ENCODE results near the gene OR4S1. TPM values are rescaled to one million over a fixed set of nuclear protein-coding genes. Genes with fewer than 3 reads are reported as not detected.

The OR4S1 gene, protein sequence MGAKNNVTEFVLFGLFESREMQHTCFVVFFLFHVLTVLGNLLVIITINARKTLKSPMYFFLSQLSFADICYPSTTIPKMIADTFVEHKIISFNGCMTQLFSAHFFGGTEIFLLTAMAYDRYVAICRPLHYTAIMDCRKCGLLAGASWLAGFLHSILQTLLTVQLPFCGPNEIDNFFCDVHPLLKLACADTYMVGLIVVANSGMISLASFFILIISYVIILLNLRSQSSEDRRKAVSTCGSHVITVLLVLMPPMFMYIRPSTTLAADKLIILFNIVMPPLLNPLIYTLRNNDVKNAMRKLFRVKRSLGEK
- polyA plus RNA-seq (2011; rRNA removed) (not detected in 2 replicates), polyA plus RNA-seq (2017; fragmentation: RNase III; extraction: RNeasy Plus Mini Kit Qiagen cat#74134 plus additional on column Dnase treatment) (not detected in 3 replicates), polyA minus RNA-seq (2011; rRNA and poly(A)+ RNA removed) (not detected in 2 replicates)
- not detected in 2 replicates for polyA plus RNA-seq (2012; cell fraction: cytosol; rRNA removed)
- not detected in 2 replicates for polyA plus RNA-seq (2012; cell fraction: nucleus; rRNA removed)

DNA sequence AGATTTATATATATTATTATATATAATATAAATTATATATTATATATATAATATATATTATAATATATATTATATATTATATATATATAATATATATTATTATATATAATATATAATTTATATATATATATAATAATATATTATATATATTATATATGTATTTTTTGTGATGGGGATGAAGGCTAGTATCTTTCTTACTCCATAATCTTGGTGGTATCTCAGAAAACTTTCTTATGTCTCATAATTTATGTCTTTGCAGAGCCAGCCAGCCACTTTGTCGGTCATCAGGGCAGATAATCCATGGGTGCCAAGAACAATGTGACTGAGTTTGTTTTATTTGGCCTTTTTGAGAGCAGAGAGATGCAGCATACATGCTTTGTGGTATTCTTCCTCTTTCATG is at the start of gene OR4S1:
TSS of gene OR4S1 (plus strand) at position 301 of the 400 bp plus-strand sequence. CDS start at position 301, 0 bp downstream.
- POLR2A ChIA-PET: no interaction called here
- no peak within 1 kb of the TSS for H3K4me3 ChIP-seq
- FAIRE-seq (no peak), ATAC-seq (no peak), DNase-seq (ENCODE audit: low read depth in 1 of 2, low spot score in 1 of 2) (no peak)
- no peaks in the 10 kb centered on the region for H3K9me3 ChIP-seq
- 3% methylated on average over 1 of the region's 1 CpG for WGBS (ENCODE audit: missing lambda C conversion rate)
- H3K27ac ChIP-seq: no peak within 1 kb of the TSS
- no peaks in the 10 kb centered on the region for H3K4me1 ChIP-seq
- no peak within 1 kb of the TSS for H3K4me2 ChIP-seq
- CTCF ChIA-PET: no interaction called here
- TF ChIP-seq ZFP36 (IDR thresholded peaks at IDR 0.05; ENCODE audit: borderline replicate concordance, partially characterized antibody): no peak
- no peak for TF ChIP-seq ZC3H11A (IDR thresholded peaks at IDR 0.05)
- no peak for TF ChIP-seq POLR2A (IDR thresholded peaks at IDR 0.05; ENCODE audit: low read length)

DNA sequence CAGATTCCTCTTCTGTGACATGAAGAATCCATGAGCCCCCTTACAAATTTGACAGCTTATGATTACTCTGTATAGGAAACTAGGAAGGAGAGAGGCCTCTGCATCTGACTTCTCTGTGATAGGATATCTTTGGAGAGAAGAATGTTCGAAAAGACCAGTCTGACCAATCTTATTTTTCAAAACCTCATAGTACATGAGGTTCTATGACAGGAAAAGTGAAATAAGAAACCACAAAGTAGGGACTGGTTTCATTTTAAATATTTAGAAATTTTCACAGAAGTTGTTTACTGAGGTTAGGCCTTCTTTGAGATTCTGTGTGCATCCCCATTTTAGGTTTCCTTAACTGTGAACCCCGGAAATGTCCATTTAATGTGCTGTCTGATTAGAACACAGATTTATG is 44.4 kb upstream of the OR4S1 start:
- TF ChIP-seq, protein P1, sequence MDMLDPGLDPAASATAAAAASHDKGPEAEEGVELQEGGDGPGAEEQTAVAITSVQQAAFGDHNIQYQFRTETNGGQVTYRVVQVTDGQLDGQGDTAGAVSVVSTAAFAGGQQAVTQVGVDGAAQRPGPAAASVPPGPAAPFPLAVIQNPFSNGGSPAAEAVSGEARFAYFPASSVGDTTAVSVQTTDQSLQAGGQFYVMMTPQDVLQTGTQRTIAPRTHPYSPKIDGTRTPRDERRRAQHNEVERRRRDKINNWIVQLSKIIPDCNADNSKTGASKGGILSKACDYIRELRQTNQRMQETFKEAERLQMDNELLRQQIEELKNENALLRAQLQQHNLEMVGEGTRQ (IDR thresholded peaks at IDR 0.05): no peak
- CTCF ChIA-PET: no interaction called here
- no peak for ATAC-seq
- Histone ChIP-seq H3K4me2 (no peak overlapping the region), H3K27ac (no peak overlapping the region), H3K9me3 (no peaks in the 10 kb centered on the region), H3K4me1 (no peaks in the 10 kb centered on the region), H3K4me3 (no peak overlapping the region)
- no peak for FAIRE-seq
- 3% methylated on average over 2 of the region's 2 CpGs for WGBS (ENCODE audit: missing lambda C conversion rate)
- POLR2A ChIA-PET: no interaction called here
- DNase-seq (ENCODE audit: low read depth in 1 of 2, low spot score in 1 of 2): no peak

DNA sequence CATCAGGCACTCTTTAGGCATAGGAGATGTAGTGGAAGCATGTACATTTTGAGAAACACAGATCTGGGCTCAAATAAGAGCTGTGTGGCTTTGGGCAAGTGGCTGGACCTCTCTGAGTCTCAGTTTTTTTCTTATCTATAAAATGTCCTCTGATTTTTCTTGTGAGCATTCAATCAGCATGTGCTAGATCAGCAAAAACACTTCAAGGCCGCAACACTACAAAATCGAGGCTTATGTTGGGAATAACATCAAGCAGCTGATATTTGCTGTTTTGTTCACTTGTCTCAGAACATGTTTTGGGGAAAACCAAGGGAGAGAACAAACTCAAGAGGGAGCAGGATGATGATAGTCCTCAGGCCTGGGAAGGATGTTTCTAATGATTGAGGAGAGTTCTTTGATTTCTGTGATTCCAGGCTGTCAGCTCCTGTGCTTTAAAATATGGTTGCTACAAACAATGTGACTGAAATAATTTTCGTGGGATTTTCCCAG is 42.6 kb upstream of the OR4S1 start, which contains the start of gene OR4X1:
TSS of gene OR4X1 (plus strand) at position 439 of the 489 bp plus-strand sequence. CDS start at position 439, 0 bp downstream.
- H3K4me3 ChIP-seq: no peak within 1 kb of the TSS
- ATAC-seq: no peak
- no peak for DNase-seq (ENCODE audit: low read depth in 1 of 2, low spot score in 1 of 2)
- no peak for TF ChIP-seq JUNB (IDR thresholded peaks at IDR 0.05)
- peak; percentile 66 for TF ChIP-seq MAFK (IDR thresholded peaks at IDR 0.05; ENCODE audit: partially characterized antibody)
- ChIA-PET POLR2A (no interaction called here), CTCF (interaction anchor here (0.9 kb wide), 1 partner anchor 110 kb away, joined by 3 read pairs; no protein-coding TSS in a partner anchor)
- 4% methylated on average over 3 of the region's 3 CpGs for WGBS (ENCODE audit: missing lambda C conversion rate)
- no peaks in the 10 kb centered on the region for H3K4me1 ChIP-seq
- H3K27ac ChIP-seq: no peak within 1 kb of the TSS
- no peak within 1 kb of the TSS for H3K4me2 ChIP-seq
- no peaks in the 10 kb centered on the region for H3K9me3 ChIP-seq
- FAIRE-seq: no peak

DNA sequence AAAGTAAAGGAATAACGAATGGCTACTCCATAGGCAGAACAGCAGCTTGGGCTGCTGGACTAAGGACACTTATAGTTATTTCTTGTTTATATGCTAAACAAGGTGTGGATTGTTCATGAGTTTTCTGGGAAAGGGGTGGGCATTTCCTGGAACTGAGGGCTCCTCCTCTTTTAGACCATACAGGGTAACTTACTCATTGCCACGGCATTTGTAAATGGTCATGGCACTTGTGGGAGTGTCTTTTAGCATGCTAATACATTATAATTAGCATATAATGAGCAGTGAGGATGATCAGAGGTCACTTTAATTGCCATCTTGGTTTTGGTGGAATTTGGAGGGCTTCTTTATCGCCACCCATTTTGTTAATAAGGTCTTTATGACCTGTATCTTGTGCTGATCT is 35.4 kb upstream of the OR4S1 start:
- no peak overlapping the region for H3K4me2 ChIP-seq
- H3K4me1 ChIP-seq: no peaks in the 10 kb centered on the region
- H3K27ac ChIP-seq: no peak overlapping the region
- 0% methylated on average over 3 of the region's 3 CpGs for WGBS (ENCODE audit: missing lambda C conversion rate)
- ChIA-PET POLR2A (no interaction called here), CTCF (no interaction called here)
- ATAC-seq: no peak
- no peak for DNase-seq (ENCODE audit: low read depth in 1 of 2, low spot score in 1 of 2)
- TF ChIP-seq FOSL2 (IDR thresholded peaks at IDR 0.05) (no peak), FOSL2 (CRISPR knock-in tag; IDR thresholded peaks at IDR 0.05) (no peak), HOXB5 (CRISPR knock-in tag; IDR thresholded peaks at IDR 0.05) (no peak), CEBPB (IDR thresholded peaks at IDR 0.05) (no peak), MAZ (IDR thresholded peaks at IDR 0.05; ENCODE audit: borderline replicate concordance, low read depth, low read length) (no peak), MYC (IDR thresholded peaks at IDR 0.05; ENCODE audit: borderline replicate concordance, low read length) (no peak), KDM5A (IDR thresholded peaks at IDR 0.05) (no peak)
- TF ChIP-seq, protein P1 (IDR thresholded peaks at IDR 0.05): no peak
- no peak for FAIRE-seq
- H3K4me3 ChIP-seq: no peak overlapping the region
- H3K9me3 ChIP-seq: no peaks in the 10 kb centered on the region

DNA sequence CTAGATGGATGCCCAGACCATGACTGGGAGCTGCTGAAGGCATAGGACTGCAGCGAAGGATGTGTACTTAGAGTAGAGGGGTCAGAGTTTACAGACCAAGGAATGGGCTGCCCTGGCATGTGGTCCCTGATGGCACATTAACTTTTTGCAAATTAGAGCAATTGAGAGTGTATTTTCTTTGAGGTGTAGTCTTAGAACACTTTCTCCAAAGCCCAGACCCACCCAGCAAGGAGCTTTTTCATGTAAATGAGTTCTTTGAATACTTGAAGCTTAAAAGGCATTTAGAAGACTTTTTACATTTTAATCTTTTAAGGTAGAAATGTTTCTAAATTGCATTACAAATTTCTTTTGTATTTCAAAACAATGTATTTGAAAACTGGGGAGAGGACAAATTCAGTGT is 33.4 kb upstream of the OR4S1 start:
- ChIA-PET CTCF (no interaction called here), POLR2A (no interaction called here)
- DNase-seq (ENCODE audit: low read depth in 1 of 2, low spot score in 1 of 2): no peak
- Histone ChIP-seq H3K9me3 (no peaks in the 10 kb centered on the region), H3K4me2 (no peak overlapping the region), H3K4me1 (no peaks in the 10 kb centered on the region), H3K4me3 (no peak overlapping the region), H3K27ac (no peak overlapping the region)
- FAIRE-seq: no peak
- 5% methylated on average over 1 of the region's 1 CpG for WGBS (ENCODE audit: missing lambda C conversion rate)
- no peak for ATAC-seq
- TF ChIP-seq ZSCAN20 (CRISPR knock-in tag; IDR thresholded peaks at IDR 0.05): no peak
- no peak for TF ChIP-seq RNF2 (IDR thresholded peaks at IDR 0.05; ENCODE audit: borderline replicate concordance, low read depth)
- TF ChIP-seq, protein P2, sequence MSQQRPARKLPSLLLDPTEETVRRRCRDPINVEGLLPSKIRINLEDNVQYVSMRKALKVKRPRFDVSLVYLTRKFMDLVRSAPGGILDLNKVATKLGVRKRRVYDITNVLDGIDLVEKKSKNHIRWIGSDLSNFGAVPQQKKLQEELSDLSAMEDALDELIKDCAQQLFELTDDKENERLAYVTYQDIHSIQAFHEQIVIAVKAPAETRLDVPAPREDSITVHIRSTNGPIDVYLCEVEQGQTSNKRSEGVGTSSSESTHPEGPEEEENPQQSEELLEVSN (IDR thresholded peaks at IDR 0.05; ENCODE audit: borderline replicate concordance, low read depth): no peak
- TF ChIP-seq ESRRA (IDR thresholded peaks at IDR 0.05; ENCODE audit: borderline replicate concordance, low read length): no peak
- no peak for TF ChIP-seq EHF (CRISPR knock-in tag; IDR thresholded peaks at IDR 0.05)

All from A549 (cell line).